Activated CD8-positive, alpha-beta T cell treated with anti-CD3 and anti-CD28 coated beads for 36 hours (primary cell): ENCODE results near the gene KDM1A. TPM values are rescaled to one million over a fixed set of nuclear protein-coding genes. Genes with fewer than 3 reads are reported as not detected.

Source experiments
- ATAC-seq: fragments of 200-7000 bp; cut with Tn5 transposase; one replicate; pipeline ENCODE4 v1.10.0; 2021; ENCODE audit warnings: mild to moderate bottlenecking, moderate library complexity
- CTCF ChIA-PET: fragments of 350-600 bp; sonication (Branson Sonifier 250); formaldehyde crosslinking; loops from one replicate; lab custom pipeline; 2021; ENCODE audit warnings: antibody characterized with exemption; lab: Charles Lee
- POLR2A ChIA-PET: fragments of 350-600 bp; sonication (Branson Sonifier 250); formaldehyde crosslinking; loops from one replicate; lab custom pipeline; 2021; ENCODE audit warnings: antibody characterized with exemption; lab: Charles Lee
- DNase-seq: peaks from one replicate; pipeline ENCODE4 v3.0.0-alpha.2; 2020
- H3K27ac Mint-ChIP-seq: one replicate; pipeline ENCODE4 v1.8.0; 2021; ENCODE audit warnings: mild to moderate bottlenecking, mixed read lengths
- H3K27me3 Mint-ChIP-seq: one replicate; pipeline ENCODE4 v1.8.0; 2021; ENCODE audit warnings: mixed read lengths
- H3K36me3 Mint-ChIP-seq: one replicate; pipeline ENCODE4 v1.8.0; 2021; ENCODE audit warnings: low read depth, mixed read lengths
- H3K4me1 Mint-ChIP-seq: one replicate; pipeline ENCODE4 v1.8.0; 2021; ENCODE audit warnings: low read depth, mixed read lengths
- H3K4me3 Mint-ChIP-seq: one replicate; pipeline ENCODE4 v1.8.0; 2021; ENCODE audit warnings: mild to moderate bottlenecking, moderate library complexity, mixed read lengths
- H3K9me3 Mint-ChIP-seq: one replicate; pipeline ENCODE4 v1.8.0; 2021; ENCODE audit warnings: mixed read lengths
- intact Hi-C: fragments of 100-400 bp; cut with micrococcal nuclease; formaldehyde crosslinking; loops from one replicate; pipeline ENCODE4 v1.10.0; 2022
- total RNA-seq, 2 experiments: library from RNA; stranded (reverse); gene quantifications; one replicate each; pipeline ENCODE4 v1.2.3, GENCODE V29; 2021
- TF ChIP-seq, protein P1 (sequence below): fragments of 200-600 bp; IDR thresholded peaks from one replicate; pipeline ENCODE4 v1.8.0; 2022; ENCODE audit warnings: antibody characterized with exemption, mild to moderate bottlenecking

KDM1A gene
- total RNA-seq, 2 experiments from 2014 or later: 75.2 to 77.7 TPM

DNA sequence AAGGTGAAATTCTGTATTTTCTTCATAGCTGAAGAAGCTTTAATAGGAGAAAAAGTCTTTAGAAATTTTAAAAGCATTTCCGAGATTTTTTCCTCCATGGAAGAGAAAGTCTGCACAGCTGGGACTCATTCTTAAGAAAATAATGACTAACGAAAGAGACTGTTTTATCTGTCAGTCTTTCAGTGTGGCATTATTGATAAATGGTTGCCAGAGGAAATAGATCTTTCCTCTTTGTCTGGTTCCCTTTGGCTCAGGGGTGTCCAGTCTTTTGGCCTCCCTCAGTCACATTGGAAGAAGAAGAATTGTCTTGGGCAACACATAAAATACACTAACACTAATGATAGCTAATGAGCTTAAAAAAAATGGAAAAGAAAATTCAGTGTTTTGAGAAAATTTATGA is 49.9 kb downstream of the KDM1A start:
- TF ChIP-seq, protein P1, sequence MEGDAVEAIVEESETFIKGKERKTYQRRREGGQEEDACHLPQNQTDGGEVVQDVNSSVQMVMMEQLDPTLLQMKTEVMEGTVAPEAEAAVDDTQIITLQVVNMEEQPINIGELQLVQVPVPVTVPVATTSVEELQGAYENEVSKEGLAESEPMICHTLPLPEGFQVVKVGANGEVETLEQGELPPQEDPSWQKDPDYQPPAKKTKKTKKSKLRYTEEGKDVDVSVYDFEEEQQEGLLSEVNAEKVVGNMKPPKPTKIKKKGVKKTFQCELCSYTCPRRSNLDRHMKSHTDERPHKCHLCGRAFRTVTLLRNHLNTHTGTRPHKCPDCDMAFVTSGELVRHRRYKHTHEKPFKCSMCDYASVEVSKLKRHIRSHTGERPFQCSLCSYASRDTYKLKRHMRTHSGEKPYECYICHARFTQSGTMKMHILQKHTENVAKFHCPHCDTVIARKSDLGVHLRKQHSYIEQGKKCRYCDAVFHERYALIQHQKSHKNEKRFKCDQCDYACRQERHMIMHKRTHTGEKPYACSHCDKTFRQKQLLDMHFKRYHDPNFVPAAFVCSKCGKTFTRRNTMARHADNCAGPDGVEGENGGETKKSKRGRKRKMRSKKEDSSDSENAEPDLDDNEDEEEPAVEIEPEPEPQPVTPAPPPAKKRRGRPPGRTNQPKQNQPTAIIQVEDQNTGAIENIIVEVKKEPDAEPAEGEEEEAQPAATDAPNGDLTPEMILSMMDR: no peak
- DNase-seq: no peak
- ChIA-PET CTCF (interaction anchor here (1.0 to 1.1 kb wide), 2 partner anchors 14 to 115 kb away, joined by 3 to 5 read pairs; no protein-coding TSS in a partner anchor), POLR2A (interaction anchor here (1.7 kb wide), 1 partner anchor 20 kb away, joined by 4 read pairs; no protein-coding TSS in a partner anchor)
- Mint-ChIP-seq H3K27me3 (no peaks in the 10 kb centered on the region), H3K9me3 (no peaks in the 10 kb centered on the region), H3K4me3 (no peak overlapping the region), H3K4me1 (peaks cover 10% of the 10 kb centered on the region), H3K36me3 (peaks cover 28% of the 10 kb centered on the region), H3K27ac (no peak overlapping the region)
- no peak for ATAC-seq
- intact Hi-C loops: no loop called here

DNA sequence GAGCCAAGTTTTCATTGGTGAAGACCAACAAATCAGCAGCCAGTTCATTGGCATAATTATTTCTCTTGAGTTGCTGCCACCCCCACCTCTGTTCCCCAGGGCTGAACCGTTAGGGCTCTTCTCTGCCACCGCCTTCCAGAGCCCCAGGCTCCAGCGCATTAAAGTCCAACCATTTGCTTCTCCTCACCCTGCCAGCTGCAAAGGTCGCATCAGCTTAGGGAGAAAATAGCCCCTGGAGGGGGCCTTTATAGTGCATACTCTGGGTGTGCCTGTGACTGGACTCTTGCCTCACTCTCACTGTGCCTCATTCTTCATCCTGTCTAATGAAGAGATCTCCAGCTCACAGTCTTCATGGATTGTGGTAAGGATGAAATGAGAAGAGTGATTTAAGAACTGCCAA is 50.4 kb downstream of the KDM1A start:
- TF ChIP-seq, protein P1: no peak
- ATAC-seq (no peak), DNase-seq (no peak)
- Mint-ChIP-seq H3K9me3 (no peaks in the 10 kb centered on the region), H3K27ac (no peak overlapping the region), H3K4me1 (peaks cover 10% of the 10 kb centered on the region), H3K4me3 (no peak overlapping the region), H3K27me3 (no peaks in the 10 kb centered on the region), H3K36me3 (peaks cover 28% of the 10 kb centered on the region)
- ChIA-PET POLR2A (interaction anchor here (1.7 kb wide), 1 partner anchor 19 kb away, joined by 4 read pairs; no protein-coding TSS in a partner anchor), CTCF (interaction anchor here (1.0 to 1.1 kb wide), 2 partner anchors 14 to 115 kb away, joined by 3 to 5 read pairs; no protein-coding TSS in a partner anchor)
- intact Hi-C loops: no loop called here

DNA sequence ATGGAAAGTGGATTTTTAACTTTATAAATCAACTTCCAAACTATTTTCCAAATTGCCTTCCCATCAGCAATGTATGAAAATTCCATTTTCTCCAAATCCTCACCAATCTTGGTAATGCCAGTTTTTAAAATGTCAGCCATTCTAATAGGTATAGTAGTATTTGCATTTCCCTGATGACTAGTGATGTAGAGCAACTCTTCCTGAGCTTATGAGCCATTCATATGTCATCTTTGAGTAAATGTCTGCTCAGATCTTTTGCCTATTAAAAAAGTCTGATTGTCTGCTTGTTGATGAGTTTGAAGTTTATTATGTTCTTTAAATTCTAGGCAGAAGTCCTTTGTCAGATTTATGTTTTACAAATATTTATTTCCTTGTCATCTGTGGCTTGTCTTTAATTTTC is 54.7 kb downstream of the KDM1A start:
- TF ChIP-seq, protein P1: no peak
- ChIA-PET CTCF (interaction anchor here (1.2 kb wide), 1 partner anchor 110 kb away, joined by 4 read pairs; no protein-coding TSS in a partner anchor), POLR2A (no interaction called here)
- Mint-ChIP-seq H3K27ac (no peak overlapping the region), H3K36me3 (peaks cover 25% of the 10 kb centered on the region), H3K4me1 (no peaks in the 10 kb centered on the region), H3K9me3 (no peaks in the 10 kb centered on the region), H3K4me3 (no peak overlapping the region), H3K27me3 (no peaks in the 10 kb centered on the region)
- intact Hi-C loops: no loop called here
- no peak for ATAC-seq
- no peak for DNase-seq

DNA sequence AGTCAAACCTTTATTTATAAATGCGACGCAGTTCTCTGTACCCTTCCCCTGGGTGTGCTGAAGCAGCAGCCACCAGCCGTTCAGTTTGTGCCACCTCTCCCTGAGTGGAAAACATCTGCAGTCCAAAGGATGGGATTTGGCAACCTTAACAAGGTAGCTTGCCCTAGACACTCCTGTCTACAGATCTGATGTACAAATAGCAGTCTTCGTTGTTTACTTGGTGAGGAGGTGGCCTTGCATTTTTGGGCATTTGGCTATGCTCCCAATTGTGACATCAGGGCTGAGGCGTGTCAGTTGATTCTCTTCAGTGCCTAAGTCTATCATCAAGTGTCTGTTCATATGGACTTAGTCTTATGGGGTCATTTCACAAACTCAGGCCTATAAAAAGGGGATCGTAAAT is 59.8 kb downstream of the KDM1A start:
- ChIA-PET CTCF (interaction anchor here (2.6 to 3.5 kb wide), 2 partner anchors 20 to 105 kb away, joined by 9 to 27 read pairs; no protein-coding TSS in a partner anchor), POLR2A (interaction anchor here (1.6 kb wide), 1 partner anchor 289 kb away, joined by 3 read pairs; no protein-coding TSS in a partner anchor)
- peaks cover 31% of the 10 kb centered on the region for H3K36me3 Mint-ChIP-seq
- no peaks in the 10 kb centered on the region for H3K27me3 Mint-ChIP-seq
- H3K4me1 Mint-ChIP-seq: no peaks in the 10 kb centered on the region
- TF ChIP-seq, protein P1: no peak
- DNase-seq (no peak), ATAC-seq (no peak)
- no peak overlapping the region for H3K4me3 Mint-ChIP-seq
- no peak overlapping the region for H3K27ac Mint-ChIP-seq
- intact Hi-C loops: no loop called here
- H3K9me3 Mint-ChIP-seq: no peaks in the 10 kb centered on the region

DNA sequence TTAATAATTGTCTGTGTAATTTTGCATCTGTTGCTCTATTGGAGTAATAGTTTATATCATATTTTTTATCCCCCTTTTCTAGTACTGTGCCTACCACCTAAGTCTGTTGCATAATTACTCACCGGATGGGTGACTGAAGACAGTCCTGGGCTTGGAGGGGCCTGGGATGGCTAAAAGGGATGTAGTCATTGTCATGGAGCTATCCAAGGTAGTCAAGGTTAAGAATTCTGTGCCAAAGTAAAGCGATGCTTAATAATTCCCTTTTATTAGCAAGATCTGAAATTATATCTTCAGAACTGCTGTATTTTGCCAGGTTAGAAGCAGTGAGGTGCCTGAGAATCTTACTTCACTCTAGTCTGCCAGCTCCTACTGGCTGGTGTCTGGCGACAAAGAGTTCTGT is 61.6 kb downstream of the KDM1A start:
- DNase-seq (no peak), ATAC-seq (no peak)
- intact Hi-C loops: no loop called here
- ChIA-PET POLR2A (interaction anchor here (0.9 to 1.3 kb wide), 2 partner anchors 15 to 104 kb away, joined by 3 to 4 read pairs; no protein-coding TSS in a partner anchor), CTCF (interaction anchor here (3.5 kb wide), 1 partner anchor 103 kb away, joined by 27 read pairs; no protein-coding TSS in a partner anchor)
- no peaks in the 10 kb centered on the region for H3K4me1 Mint-ChIP-seq
- TF ChIP-seq, protein P1: no peak
- H3K36me3 Mint-ChIP-seq: peaks cover 32% of the 10 kb centered on the region
- H3K4me3 Mint-ChIP-seq: no peak overlapping the region
- no peaks in the 10 kb centered on the region for H3K9me3 Mint-ChIP-seq
- no peak overlapping the region for H3K27ac Mint-ChIP-seq
- no peaks in the 10 kb centered on the region for H3K27me3 Mint-ChIP-seq
